Gastroesophageal sphincter (tissue), 3 donors: Measurements from ENCODE around the gene CFAP61.

Experiments used
- EP300 ChIP-seq: sonication (generic); formaldehyde crosslinking; IDR thresholded peaks from one replicate; pipeline ENCODE4 v1.6.1; 2017; ENCODE audit warnings: antibody characterized with exemption, mild to moderate bottlenecking
- POLR2A ChIP-seq, 2 donors: fragments of 450-650 bp; IDR thresholded peaks; one replicate each; pipeline ENCODE4 v1.6.1; 2017; ENCODE audit warnings: antibody characterized with exemption in 2 of 2, mild to moderate bottlenecking in 2 of 2, moderate library complexity in 1 of 2
- TF ChIP-seq, protein P1 (sequence below), 4 experiments: fragments of 200-600 bp in 2 of 4; fragments of 450-650 bp in 2 of 4; sonication (generic) in 1 of 4; IDR thresholded peaks; one replicate each; pipeline ENCODE4 v1.5.1; 2017 to 2019; ENCODE audit warnings: antibody characterized with exemption in 4 of 4, mild to moderate bottlenecking in 2 of 4, moderate library complexity in 2 of 4

DNA sequence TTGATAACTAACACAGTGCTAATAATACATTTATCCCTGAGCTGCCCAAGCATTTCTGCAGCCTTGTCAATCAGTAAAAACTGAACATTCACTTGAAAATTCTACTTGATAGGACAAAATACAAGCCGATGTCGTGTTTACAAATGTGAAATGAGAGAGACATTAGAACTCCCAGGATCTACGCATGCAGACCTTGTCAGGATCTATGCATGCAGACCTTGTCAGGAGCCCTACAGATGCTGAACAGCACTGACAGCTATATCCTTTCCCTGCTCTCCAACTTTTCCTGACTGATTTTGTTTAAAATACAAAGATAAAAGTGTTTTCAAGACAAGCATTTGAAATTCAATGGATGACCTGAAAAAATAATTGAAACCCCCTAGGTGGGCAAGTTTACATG is 344.5 kb downstream of the CFAP61 start:
- TF ChIP-seq EP300 (no peak), POLR2A (IDR thresholded peaks at IDR 0.05) (no peak)
- TF ChIP-seq, protein P1, sequence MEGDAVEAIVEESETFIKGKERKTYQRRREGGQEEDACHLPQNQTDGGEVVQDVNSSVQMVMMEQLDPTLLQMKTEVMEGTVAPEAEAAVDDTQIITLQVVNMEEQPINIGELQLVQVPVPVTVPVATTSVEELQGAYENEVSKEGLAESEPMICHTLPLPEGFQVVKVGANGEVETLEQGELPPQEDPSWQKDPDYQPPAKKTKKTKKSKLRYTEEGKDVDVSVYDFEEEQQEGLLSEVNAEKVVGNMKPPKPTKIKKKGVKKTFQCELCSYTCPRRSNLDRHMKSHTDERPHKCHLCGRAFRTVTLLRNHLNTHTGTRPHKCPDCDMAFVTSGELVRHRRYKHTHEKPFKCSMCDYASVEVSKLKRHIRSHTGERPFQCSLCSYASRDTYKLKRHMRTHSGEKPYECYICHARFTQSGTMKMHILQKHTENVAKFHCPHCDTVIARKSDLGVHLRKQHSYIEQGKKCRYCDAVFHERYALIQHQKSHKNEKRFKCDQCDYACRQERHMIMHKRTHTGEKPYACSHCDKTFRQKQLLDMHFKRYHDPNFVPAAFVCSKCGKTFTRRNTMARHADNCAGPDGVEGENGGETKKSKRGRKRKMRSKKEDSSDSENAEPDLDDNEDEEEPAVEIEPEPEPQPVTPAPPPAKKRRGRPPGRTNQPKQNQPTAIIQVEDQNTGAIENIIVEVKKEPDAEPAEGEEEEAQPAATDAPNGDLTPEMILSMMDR (IDR thresholded peaks at IDR 0.05) = no peak
